PFSK-1 (cell line): ENCODE results near the gene ZNF598.

Source experiments
- FOXP2 ChIP-seq: optimal IDR thresholded peaks from 2 replicates; pipeline ENCODE3; 2011; ENCODE audit warnings: borderline replicate concordance, control low read depth, inconsistent platforms; ENCODE audit not compliant: insufficient read depth; ENCODE audit errors: extremely low read length, extremely low read depth
- POLR2AphosphoS5 ChIP-seq: IDR thresholded peaks from 2 replicates; pipeline ENCODE4 v1.6.1; 2012; ENCODE audit warnings: low read depth, mild to moderate bottlenecking, control low read depth, low read length, moderate library complexity
- SIN3A ChIP-seq: IDR thresholded peaks from 2 replicates; pipeline ENCODE4 v1.6.1; 2012; ENCODE audit warnings: mild to moderate bottlenecking, low read length, moderate library complexity, borderline replicate concordance; ENCODE audit not compliant: insufficient read depth
- TAF1 ChIP-seq: IDR thresholded peaks from 2 replicates; pipeline ENCODE4 v1.6.1; 2012; ENCODE audit warnings: low read length, control low read depth, borderline replicate concordance; ENCODE audit not compliant: insufficient read depth
- TF ChIP-seq, protein P1 (sequence below), 2 experiments: IDR thresholded peaks; 2 replicates each; pipeline versions ENCODE4 v1.6.1 to v1.8.0; 2011 to 2012; ENCODE audit warnings: low read depth in 2 of 2, low read length in 2 of 2, control low read depth in 1 of 2, inconsistent platforms in 1 of 2, mild to moderate bottlenecking in 1 of 2, moderate library complexity in 1 of 2; ENCODE audit not compliant: insufficient read depth in 1 of 2

ZNF598 gene

DNA sequence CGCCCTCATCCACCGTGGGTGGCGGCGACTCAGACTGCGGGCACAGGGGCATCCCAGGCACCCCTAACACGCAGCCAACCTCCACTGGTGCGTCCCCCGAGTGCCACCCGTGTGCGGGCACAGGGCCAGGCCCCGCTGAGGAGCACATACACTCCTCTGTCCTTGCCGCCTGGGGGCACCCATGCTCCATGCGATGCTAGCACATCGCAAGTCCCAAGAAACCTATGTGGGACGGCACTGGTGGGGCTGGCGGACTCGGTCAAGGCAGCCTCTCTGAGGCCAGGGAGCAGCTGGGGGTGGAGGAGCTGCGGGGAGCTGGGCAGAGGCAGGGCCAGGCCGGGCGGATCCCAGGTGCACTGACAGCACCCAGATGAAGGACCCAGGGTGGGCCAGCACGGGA, 4.0 kb downstream of the ZNF598 start:
- no peak for TF ChIP-seq TAF1
- TF ChIP-seq, protein P1, sequence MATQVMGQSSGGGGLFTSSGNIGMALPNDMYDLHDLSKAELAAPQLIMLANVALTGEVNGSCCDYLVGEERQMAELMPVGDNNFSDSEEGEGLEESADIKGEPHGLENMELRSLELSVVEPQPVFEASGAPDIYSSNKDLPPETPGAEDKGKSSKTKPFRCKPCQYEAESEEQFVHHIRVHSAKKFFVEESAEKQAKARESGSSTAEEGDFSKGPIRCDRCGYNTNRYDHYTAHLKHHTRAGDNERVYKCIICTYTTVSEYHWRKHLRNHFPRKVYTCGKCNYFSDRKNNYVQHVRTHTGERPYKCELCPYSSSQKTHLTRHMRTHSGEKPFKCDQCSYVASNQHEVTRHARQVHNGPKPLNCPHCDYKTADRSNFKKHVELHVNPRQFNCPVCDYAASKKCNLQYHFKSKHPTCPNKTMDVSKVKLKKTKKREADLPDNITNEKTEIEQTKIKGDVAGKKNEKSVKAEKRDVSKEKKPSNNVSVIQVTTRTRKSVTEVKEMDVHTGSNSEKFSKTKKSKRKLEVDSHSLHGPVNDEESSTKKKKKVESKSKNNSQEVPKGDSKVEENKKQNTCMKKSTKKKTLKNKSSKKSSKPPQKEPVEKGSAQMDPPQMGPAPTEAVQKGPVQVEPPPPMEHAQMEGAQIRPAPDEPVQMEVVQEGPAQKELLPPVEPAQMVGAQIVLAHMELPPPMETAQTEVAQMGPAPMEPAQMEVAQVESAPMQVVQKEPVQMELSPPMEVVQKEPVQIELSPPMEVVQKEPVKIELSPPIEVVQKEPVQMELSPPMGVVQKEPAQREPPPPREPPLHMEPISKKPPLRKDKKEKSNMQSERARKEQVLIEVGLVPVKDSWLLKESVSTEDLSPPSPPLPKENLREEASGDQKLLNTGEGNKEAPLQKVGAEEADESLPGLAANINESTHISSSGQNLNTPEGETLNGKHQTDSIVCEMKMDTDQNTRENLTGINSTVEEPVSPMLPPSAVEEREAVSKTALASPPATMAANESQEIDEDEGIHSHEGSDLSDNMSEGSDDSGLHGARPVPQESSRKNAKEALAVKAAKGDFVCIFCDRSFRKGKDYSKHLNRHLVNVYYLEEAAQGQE (IDR thresholded peaks at IDR 0.05; ENCODE audit: insufficient read depth in 1 of 2, low read depth in 2 of 2, low read length in 2 of 2), result no peak
- TF ChIP-seq SIN3A, result no peak
- no peak for TF ChIP-seq FOXP2
- no peak for TF ChIP-seq POLR2AphosphoS5

DNA sequence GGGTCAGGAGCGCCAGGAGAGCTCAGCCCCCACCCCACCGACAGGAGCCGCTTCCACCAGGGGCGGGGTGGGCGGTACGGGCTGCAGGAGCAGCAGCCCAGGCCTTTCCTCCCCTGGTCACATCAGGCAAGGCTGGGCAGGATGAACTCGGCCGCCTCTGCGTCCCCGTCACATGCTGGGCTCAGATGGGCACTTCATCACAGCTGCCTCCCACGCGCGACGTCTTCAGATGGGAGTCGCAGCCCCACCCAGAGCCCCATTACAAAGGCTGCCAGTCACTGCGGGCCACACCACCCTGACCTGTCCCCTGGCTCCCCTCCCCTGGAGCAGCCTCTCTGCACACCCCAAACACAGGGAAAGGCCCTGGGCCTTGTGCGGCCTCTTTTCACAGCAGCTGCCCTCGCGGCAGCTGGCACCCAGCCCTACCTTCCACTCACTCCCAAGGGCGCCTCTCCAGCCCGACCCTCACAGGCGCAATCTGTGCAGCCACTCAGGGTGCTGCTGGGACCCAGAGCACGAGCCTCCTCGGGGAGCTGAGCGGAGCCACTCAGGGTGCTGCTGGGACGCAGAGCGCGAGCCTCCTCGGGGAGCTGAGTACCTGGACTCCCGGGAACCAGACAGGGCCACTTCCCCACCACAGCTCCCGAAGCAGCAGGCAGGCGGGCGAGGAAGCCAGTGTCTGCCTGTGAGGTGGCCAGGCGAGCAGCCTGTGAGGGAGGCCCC, 4.7 kb downstream of the ZNF598 start:
- no peak for TF ChIP-seq SIN3A
- TF ChIP-seq POLR2AphosphoS5, result no peak
- TF ChIP-seq, protein P1 (IDR thresholded peaks at IDR 0.05; ENCODE audit: insufficient read depth in 1 of 2, low read depth in 2 of 2, low read length in 2 of 2), result no peak
- no peak for TF ChIP-seq FOXP2
- no peak for TF ChIP-seq TAF1

DNA sequence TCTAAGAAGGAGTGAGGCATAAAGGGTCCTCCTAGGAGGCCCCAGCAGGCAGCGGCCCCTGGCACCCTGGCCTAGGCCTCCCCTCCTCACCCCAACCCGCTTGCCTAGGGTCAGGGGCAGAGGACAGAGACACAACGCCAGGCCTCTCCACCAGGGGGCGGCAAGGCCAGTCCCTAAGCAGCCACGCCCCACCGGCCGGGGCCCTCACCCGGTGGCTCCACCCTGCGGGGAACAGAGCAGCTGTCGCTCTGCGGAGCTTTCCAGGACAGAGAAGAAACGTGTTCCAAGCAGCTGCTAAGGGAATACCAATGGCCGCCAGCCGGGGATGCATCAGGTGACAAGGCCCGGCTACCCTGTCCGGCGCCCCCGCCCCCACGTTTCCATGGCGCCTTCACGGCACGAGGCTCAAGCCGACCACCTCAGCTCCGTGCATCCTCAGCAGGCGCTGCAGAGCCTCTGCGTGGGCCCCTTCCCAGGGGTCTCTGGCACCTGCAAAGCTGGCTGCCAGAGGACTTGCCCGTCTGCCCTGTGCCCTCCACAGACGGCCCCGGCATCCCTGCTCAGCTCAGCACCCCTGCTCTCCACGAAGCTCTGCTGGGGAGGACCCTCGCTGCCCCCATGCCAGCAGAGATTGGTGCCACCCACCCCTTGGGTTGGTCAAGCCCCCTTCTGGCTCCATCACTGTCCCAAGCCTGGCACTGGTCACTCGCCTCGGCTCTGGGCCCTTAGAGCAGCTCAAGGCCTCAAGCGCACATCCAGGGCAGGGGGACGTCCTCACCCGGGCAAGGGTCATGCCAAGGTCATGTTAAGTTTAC, 5.6 kb downstream of the ZNF598 start:
- TF ChIP-seq FOXP2, result no peak
- no peak for TF ChIP-seq POLR2AphosphoS5
- TF ChIP-seq TAF1, result no peak
- TF ChIP-seq, protein P1 (IDR thresholded peaks at IDR 0.05; ENCODE audit: insufficient read depth in 1 of 2, low read depth in 2 of 2, low read length in 2 of 2), result no peak
- TF ChIP-seq SIN3A, result no peak

DNA sequence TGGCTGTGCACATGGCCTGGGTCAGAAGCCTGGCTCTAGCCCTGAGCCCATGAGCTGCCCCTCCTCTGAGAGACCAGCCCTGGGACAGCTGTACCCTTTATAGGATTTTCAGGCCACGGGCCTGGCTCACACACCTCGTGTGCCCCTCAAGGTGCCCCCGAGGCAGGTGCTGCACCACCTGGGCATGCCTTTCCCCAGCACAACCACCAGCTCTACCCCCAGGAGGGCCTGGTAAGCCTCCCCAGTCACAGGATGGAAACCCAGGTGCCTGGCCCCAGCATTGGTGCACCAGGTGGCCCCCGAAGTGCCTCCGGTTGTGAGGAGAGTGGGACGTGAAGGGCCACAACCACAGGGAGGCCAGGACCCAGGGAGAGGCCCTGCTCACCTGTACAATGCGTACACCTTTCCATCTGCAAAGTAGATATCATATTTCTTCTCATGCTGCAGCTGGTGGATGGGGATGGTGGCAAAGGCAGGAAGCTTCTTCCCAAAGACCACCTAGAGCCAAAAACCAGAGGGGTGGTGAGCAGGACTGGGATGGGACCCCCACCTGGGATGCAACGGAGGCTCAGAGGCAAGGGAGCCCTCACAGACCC, 6.3 kb downstream of the ZNF598 start:
- TF ChIP-seq, protein P1 (IDR thresholded peaks at IDR 0.05; ENCODE audit: insufficient read depth in 1 of 2, low read depth in 2 of 2, low read length in 2 of 2), result no peak
- TF ChIP-seq FOXP2 (no peak), POLR2AphosphoS5 (no peak), SIN3A (no peak), TAF1 (no peak)
